Limb (tissue), 2 donors: ENCODE results near the gene PIGW.

Experiments
- DNase-seq, 2 donors: peaks; one replicate each; pipeline ENCODE4 v3.0.0-alpha.2; 2016; ENCODE audit errors: extremely low spot score in 2 of 2

Gene PIGW

GRCh38 chr17:36534840-36535668, at the start of gene PIGW, which contains the start of gene MYO19:
Gene PIGW, plus strand, starts transcription at chr17:36534987. Its CDS starts 2,115 bp downstream, at chr17:36537102.
Gene MYO19, minus strand, starts transcription at chr17:36534868. Its CDS starts 2,330 bp downstream, at chr17:36532538.
- DNase-seq: peak; percentile 88 to 92

DNA sequence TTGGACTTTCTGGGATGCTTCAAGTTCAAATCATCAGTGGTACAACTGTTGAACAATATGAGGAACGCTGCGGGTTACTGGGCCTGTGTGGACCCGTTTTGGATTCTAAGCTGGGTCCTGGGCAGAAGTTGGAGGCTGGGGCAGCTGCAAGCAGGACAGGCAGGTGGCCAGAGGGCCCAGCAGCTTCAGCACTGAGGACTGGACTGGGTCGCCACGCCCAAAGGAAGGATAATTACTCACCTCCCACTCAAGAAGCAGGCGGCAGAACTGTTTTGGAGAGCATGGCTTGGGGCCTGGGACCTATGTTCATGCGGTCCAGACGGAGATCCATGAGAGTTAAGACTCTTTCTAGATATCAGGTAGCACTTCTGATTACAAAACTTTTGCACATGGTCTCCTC, 49.8 kb upstream of the PIGW start:
- no peak for DNase-seq

GRCh38 chr17:36485805-36486203, 49.0 kb upstream of the PIGW start:
- no peak for DNase-seq

DNA sequence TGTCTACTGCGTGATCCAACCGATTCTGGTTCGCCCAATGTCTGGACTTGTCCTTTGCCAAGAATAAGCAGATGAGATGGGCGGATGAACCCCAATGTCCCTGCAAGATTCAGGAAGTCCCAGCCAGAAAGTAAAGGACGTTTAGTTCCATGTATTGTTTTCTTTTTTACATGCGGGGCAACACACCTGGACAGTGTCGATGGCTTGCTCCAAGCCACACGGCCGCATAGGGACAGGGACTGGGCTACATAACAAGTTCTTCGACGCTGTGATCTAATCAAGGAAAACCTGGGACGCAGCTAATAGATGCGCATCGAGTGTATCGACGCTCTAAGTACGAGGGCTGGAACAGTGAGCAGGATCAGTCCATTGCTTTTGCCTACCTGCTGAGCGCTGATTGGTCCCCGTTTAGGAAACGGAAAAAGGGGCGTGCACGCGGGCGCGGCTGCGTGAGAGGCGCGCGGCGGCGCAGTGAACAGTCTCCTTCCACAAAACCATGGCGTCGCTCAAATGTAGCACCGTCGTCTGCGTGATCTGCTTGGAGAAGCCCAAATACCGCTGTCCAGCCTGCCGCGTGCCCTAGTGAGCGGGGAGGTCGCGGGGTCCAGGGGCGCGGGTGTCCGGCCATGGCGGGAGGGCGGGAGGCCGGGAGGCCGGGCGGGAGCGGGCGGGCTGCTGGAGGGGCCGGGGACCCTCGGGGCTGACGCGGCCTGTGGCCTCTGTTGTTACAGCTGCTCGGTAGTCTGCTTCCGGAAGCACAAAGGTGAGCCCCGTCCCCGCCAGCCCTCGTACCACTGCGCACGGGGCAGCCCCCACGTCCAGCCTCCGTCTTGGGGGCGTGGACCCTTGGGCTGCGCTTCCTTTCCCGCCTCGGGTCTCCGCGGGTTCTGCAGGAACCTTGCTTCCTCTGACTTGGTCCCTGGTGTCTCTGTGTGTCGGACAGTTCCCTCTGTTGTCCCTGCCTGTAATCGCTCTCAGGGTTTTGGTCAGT, 48.3 kb upstream of the PIGW start, which contains the start of gene ZNHIT3:
Gene ZNHIT3 (plus strand): TSS at position 478 of the 991 bp plus-strand sequence. CDS start 19 bp downstream, at position 497.
- DNase-seq: peak; percentile 91 to 97

DNA sequence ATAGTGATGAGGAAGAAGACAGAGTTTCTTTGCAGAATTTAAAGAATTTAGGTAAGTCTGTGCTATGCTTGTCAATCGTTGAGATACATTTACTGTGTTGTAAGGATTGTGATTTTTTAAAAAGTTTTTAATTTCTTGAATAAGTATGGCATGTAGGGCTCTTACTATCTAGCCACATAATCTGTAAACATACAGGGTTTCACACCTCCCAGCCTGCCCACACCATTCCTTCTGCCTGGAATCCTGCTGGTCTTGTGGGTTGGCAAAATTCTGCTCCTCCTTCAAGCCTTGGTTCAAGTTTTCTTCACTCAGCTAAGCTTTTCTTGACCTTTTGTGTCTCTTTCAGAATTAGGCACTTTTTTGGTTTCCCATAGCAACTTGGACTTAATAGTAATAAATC, 40.8 kb upstream of the PIGW start:
- no peak for DNase-seq

GRCh38 chr17:36494674-36495073, 40.1 kb upstream of the PIGW start:
- DNase-seq: no peak

GRCh38 chr17:36495076-36495578, 39.7 kb upstream of the PIGW start:
- no peak for DNase-seq

GRCh38 chr17:36496018-36496789, 38.6 kb upstream of the PIGW start:
- no peak for DNase-seq

- DNase-seq: no peak
These were observed 36.6 kb upstream of the PIGW start for GRCh38 chr17:36498155-36498554.

DNA sequence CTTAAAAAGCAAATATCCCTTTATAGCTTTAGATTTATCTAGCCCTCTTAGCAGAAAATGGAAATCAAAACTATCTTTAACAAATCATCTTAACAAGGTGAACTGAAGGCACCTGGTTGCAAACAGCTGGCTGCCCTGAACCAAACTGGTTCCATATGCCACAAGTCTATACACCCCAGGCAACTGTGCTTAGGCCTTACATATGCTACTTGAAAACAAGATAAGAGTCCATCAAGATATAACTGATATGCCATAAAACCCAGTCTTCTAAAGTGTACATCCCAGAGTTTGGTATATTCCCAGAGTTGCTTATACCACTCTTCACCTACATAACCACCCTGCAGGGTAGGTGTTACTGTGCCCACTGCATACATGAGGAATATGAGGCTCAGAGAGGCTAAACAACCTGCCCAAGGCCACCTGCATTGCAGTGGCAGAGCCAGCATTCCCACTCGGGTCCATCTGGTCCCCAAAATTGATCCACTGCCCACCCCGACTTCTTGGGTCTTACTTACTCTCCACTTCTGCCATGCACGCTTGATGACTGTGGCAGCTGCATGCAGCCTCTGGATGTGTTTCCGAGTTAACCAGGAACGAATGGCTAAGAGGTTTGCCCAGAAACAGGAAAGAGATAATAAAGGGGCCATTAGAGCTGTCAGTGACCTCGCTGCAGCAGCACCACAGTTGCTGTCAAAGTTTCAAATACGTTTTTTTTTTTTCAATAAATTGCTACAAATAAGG, 36.1 kb upstream of the PIGW start:
- no peak for DNase-seq

DNA sequence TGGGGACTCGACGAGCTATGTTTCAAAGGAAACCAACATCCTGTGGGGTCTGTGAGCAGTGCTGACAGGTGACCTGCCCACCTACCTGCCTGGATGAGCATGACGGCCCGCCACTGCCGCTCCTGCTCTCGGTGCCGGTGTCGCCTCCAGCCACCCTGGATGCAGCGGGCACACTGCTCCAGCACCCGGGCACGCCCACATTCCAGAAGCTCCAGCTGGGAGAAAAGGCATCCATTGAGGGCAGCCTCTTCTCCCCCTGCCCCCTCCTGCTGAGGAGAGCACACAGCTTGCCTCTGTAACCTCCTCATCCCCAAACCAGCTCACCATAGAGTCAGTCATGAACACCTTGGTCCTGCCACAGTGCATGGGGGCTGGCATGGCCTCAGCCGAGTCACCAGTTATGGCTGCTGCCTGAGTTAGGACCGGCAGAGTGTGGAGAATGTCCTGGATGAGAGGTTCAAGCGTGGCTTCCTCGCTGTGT, 34.0 kb upstream of the PIGW start:
- DNase-seq: no peak

- DNase-seq: no peak
These were observed 33.4 kb upstream of the PIGW start for GRCh38 chr17:36501351-36501750.

- DNase-seq: no peak
These were observed 32.8 kb upstream of the PIGW start for GRCh38 chr17:36501963-36502362.

DNA sequence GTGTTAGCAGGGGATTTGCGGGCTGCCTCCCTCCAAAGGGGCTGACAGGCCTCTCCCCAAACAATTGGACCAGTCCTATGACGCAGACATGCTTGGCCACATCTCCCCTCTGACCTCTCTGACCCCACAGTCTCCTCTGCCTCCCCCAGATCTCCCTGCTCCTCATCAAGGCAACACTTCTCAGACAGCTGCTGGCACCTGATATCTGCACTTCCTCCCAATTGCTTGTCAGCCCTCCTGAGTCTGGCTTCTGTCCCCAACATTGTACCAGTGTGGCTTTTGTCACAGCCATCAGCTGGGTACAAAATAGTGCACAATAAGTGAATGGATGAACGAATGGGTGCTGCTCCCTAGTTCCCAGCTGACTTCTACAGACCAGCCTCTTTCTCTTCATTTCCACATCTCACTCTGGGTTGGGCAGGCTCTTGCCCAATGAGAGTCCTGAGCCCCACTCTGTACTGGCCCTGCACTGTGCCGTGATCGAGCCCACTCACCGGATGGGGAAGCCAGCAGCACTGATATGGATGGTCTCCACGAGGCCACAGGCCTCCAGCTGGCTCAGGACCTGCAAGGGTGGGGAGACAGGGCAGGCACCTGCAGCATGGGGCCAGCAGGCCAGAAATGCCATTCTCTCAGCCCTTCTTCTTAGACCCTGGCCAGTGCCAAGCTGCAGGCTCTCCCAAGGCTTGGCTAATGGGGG, 31.2 kb upstream of the PIGW start:
- DNase-seq: no peak

GRCh38 chr17:36504156-36504545, 30.6 kb upstream of the PIGW start:
- DNase-seq: no peak

DNA sequence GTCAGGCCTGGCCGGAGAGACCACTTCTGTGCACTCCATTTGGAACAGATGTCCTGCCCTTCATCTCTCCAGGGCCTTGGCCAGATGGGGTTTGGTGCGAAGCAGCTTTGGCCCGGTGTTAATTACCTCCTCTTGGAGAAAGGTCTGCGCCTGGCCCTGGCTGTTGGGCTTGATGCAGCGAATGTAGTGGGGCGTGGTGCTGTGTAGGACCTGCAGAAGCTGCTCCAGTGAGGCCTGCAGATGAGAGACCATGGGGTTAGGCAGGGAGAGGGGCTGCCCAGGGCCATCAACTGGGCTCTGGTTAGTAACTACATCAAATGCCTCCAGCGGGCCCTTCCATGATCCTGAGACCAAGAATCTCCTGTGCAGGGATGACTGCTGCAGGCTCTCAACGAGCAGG, 29.6 kb upstream of the PIGW start:
- no peak for DNase-seq

DNA sequence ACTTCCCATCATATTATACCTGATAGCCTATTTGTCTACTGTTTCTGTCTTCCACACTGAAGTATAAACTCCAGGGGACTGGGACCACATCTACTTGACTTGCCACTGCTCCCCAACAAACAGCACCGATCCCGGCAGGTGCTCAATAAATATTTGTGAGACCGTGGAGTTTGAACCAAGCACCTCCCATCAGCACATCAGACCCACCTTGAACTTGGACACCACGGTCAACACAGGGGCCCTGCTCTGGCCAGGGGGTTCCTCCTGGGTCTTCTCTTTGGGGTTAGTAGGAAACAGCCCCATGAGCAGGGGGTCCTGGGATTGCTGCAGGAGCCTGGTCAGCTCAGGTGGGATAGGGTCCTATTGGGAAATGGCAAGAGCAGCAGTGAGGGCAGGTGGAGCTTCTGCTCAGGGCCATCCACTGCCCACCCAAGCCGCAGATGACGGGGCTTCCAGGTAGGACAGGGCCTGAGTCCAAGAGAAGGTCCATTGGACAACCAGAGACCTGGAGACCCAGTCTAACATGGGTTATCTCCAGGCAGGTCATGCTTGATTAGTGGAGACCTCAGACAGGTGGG, 28.4 kb upstream of the PIGW start:
- DNase-seq: no peak

GRCh38 chr17:36506831-36507230, 28.0 kb upstream of the PIGW start:
- no peak for DNase-seq

GRCh38 chr17:36507266-36507665, 27.5 kb upstream of the PIGW start:
- DNase-seq: no peak
